H1 (cell line): Measurements from ENCODE around the gene IKBIP. TPM values are rescaled to one million over a fixed set of nuclear protein-coding genes. Genes with fewer than 3 reads are reported as not detected.

Source experiments
- CHD2 ChIP-seq: IDR thresholded peaks from 2 replicates; pipeline ENCODE4 v1.6.1; 2012; ENCODE audit warnings: low read length, improper control_type of control experiment
- CTBP2 ChIP-seq: IDR thresholded peaks from 2 replicates; pipeline ENCODE4 v1.7.0; 2011; ENCODE audit warnings: borderline replicate concordance, mild to moderate bottlenecking, moderate library complexity, mixed read lengths, low read length; ENCODE audit not compliant: insufficient read depth, insufficient read length
- HDAC2 ChIP-seq, 2 experiments: fragments of 300-600 bp in 1 of 2; sonication (generic) in 1 of 2; IDR thresholded peaks; 2 replicates each; pipeline ENCODE4 v1.6.1; 2011 to 2012; ENCODE audit warnings: low read depth in 2 of 2, low read length in 2 of 2, mild to moderate bottlenecking in 2 of 2, moderate library complexity in 2 of 2, borderline replicate concordance in 1 of 2, inconsistent platforms in 1 of 2
- MAFK ChIP-seq: IDR thresholded peaks from 2 replicates; pipeline ENCODE4 v1.6.1; 2012; ENCODE audit warnings: low read depth, mild to moderate bottlenecking, improper control_type of control experiment, low read length
- NANOG ChIP-seq: IDR thresholded peaks from 2 replicates; pipeline ENCODE4 v1.6.1; 2011; ENCODE audit warnings: low read length, low read depth, mild to moderate bottlenecking, inconsistent platforms; ENCODE audit not compliant: insufficient read depth, poor library complexity, severe bottlenecking
- PHF8 ChIP-seq: fragments of 200-600 bp; sonication (generic); conservative IDR thresholded peaks from 2 replicates; pipeline ENCODE4 v1.7.1; 2012; ENCODE audit warnings: low read depth, mild to moderate bottlenecking, inconsistent platforms, low read length, moderate library complexity
- YY1 ChIP-seq: IDR thresholded peaks from 2 replicates; pipeline ENCODE4 v1.6.1; 2011; ENCODE audit warnings: low read depth, mild to moderate bottlenecking, low read length
- polyA plus RNA-seq, 7 experiments: library from polyadenylated mRNA; depleted of rRNA in 3 of 7; stranded (reverse) in 5 of 7; unstranded in 2 of 7; fragments of >200 nt in 5 of 7; fragments of 200-250 nt in 2 of 7; gene quantifications; 1 replicate in 5 of 7; 2 replicates in 1 of 7; 4 replicates in 1 of 7; pipeline versions ENCODE4 v1.2.1 to v1.2.3, GENCODE V29; 2011 to 2013; ENCODE audit warnings: missing spikeins in 2 of 7, mixed read lengths in 2 of 7
- total RNA-seq: library from RNA; stranded (reverse); fragmentation: NEBNext Ultra II Directional; extraction: Animal tissue kit (Norgen Biotek cat#: 25700); gene quantifications from 2 replicates; pipeline ENCODE4 v1.2.1, GENCODE V29; 2021

The IKBIP gene
- total and polyA plus RNA-seq, 2 of the 8 experiments (the other 6 are each of a cell fraction or from before 2014, with no cell fraction given), result 2.7 to 12.4 TPM

- TF ChIP-seq PHF8 (no peak), YY1 (no peak), CTBP2 (no peak), CHD2 (no peak), NANOG (no peak), HDAC2 (IDR thresholded peaks at IDR 0.05; ENCODE audit: borderline replicate concordance in 1 of 2, low read depth in 2 of 2, low read length in 2 of 2) (no peak), MAFK (no peak)
These were observed 62.5 kb downstream of the IKBIP start (continued) for GRCh38 chr12:98582093-98582492.
